H1 (cell line): Measurements from ENCODE around the gene FOSB. TPM values are rescaled to one million over a fixed set of nuclear protein-coding genes. Genes with fewer than 3 reads are reported as not detected.
A peak's percentile ranks its signal among the peaks of the same experiment; 100 is the strongest.

Experiments
- BRCA1 ChIP-seq: IDR thresholded peaks from 2 replicates; pipeline ENCODE4 v1.6.1; 2012; ENCODE audit warnings: low read depth, low read length, improper control_type of control experiment
- CREB1 ChIP-seq: IDR thresholded peaks from 2 replicates; pipeline ENCODE4 v1.6.1; 2012; ENCODE audit warnings: inconsistent platforms
- CTBP2 ChIP-seq: IDR thresholded peaks from 2 replicates; pipeline ENCODE4 v1.7.0; 2011; ENCODE audit warnings: borderline replicate concordance, mild to moderate bottlenecking, moderate library complexity, mixed read lengths, low read length; ENCODE audit not compliant: insufficient read depth, insufficient read length
- EGR1 ChIP-seq: IDR thresholded peaks from 2 replicates; pipeline ENCODE4 v1.6.1; 2011; ENCODE audit warnings: low read depth, low read length, borderline replicate concordance
- EP300 ChIP-seq, 2 experiments: IDR thresholded peaks; 1 replicate in 1 of 2; 2 replicates in 1 of 2; pipeline ENCODE4 v1.6.1; 2011 to 2012; ENCODE audit warnings: low read depth in 2 of 2, low read length in 2 of 2, mild to moderate bottlenecking in 2 of 2, borderline replicate concordance in 1 of 2, inconsistent platforms in 1 of 2, moderate library complexity in 1 of 2
- EZH2 ChIP-seq: fragments of 200-600 bp; sonication (generic); IDR thresholded peaks from 2 replicates; pipeline ENCODE4 v1.7.1; 2012; ENCODE audit warnings: low read depth, mild to moderate bottlenecking, moderate library complexity, low read length, inconsistent platforms; ENCODE audit not compliant: severe bottlenecking
- JUND ChIP-seq: IDR thresholded peaks from 2 replicates; pipeline ENCODE4 v1.6.1; 2011; ENCODE audit warnings: mild to moderate bottlenecking, improper control_type of control experiment, low read length
- KDM4A ChIP-seq: IDR thresholded peaks from one replicate; pipeline ENCODE4 v1.7.1; 2012; ENCODE audit warnings: low read depth, mild to moderate bottlenecking, moderate library complexity, low read length, inconsistent platforms; ENCODE audit not compliant: severe bottlenecking
- KDM5A ChIP-seq: fragments of 200-600 bp; IDR thresholded peaks from 2 replicates; pipeline ENCODE4 v1.7.1; 2012; ENCODE audit warnings: mild to moderate bottlenecking, low read length, inconsistent platforms, mixed read lengths
- NRF1 ChIP-seq: IDR thresholded peaks from 2 replicates; pipeline ENCODE4 v1.6.1; 2011; ENCODE audit warnings: mild to moderate bottlenecking, low read depth, low read length, improper control_type of control experiment
- PHF8 ChIP-seq: fragments of 200-600 bp; sonication (generic); conservative IDR thresholded peaks from 2 replicates; pipeline ENCODE4 v1.7.1; 2012; ENCODE audit warnings: low read depth, mild to moderate bottlenecking, inconsistent platforms, low read length, moderate library complexity
- RNF2 ChIP-seq: fragments of 200-900, 300-1000 bp; sonication (generic); IDR thresholded peaks from 2 replicates; pipeline ENCODE4 v1.7.1; 2016; ENCODE audit warnings: borderline replicate concordance, low read depth, mild to moderate bottlenecking, antibody characterized with exemption, low read length; ENCODE audit not compliant: poor library complexity, severe bottlenecking; ENCODE audit errors: missing control alignments
- SAP30 ChIP-seq: fragments of 300-600 bp; sonication (generic); IDR thresholded peaks from 2 replicates; pipeline ENCODE4 v1.7.1; 2012; ENCODE audit warnings: low read length, moderate library complexity, mild to moderate bottlenecking, inconsistent platforms; ENCODE audit not compliant: insufficient read depth, insufficient replicate concordance
- SP1 ChIP-seq: IDR thresholded peaks from 2 replicates; pipeline ENCODE4 v1.6.1; 2011; ENCODE audit warnings: low read depth, low read length
- SP2 ChIP-seq: IDR thresholded peaks from 2 replicates; pipeline ENCODE4 v1.6.1; 2012; ENCODE audit warnings: mild to moderate bottlenecking, low read length, inconsistent platforms
- TAF1 ChIP-seq: IDR thresholded peaks from 2 replicates; pipeline ENCODE4 v1.6.1; 2011; ENCODE audit warnings: mild to moderate bottlenecking, low read depth, low read length
- TAF7 ChIP-seq: optimal IDR thresholded peaks from 2 replicates; pipeline ENCODE3; 2011; ENCODE audit warnings: low read depth, mild to moderate bottlenecking, inconsistent platforms, low read length, moderate library complexity, borderline replicate concordance
- YY1 ChIP-seq: IDR thresholded peaks from 2 replicates; pipeline ENCODE4 v1.6.1; 2011; ENCODE audit warnings: low read depth, mild to moderate bottlenecking, low read length
- ZNF274 ChIP-seq: IDR thresholded peaks from 2 replicates; pipeline ENCODE4 v1.7.0; 2012; ENCODE audit warnings: low read length, borderline replicate concordance; ENCODE audit errors: extremely low read depth
- polyA plus RNA-seq, 7 experiments: library from polyadenylated mRNA; depleted of rRNA in 3 of 7; stranded (reverse) in 5 of 7; unstranded in 2 of 7; fragments of >200 nt in 5 of 7; fragments of 200-250 nt in 2 of 7; gene quantifications; 1 replicate in 5 of 7; 2 replicates in 1 of 7; 4 replicates in 1 of 7; pipeline versions ENCODE4 v1.2.1 to v1.2.3, GENCODE V29; 2011 to 2013; ENCODE audit warnings: missing spikeins in 2 of 7, mixed read lengths in 2 of 7
- total RNA-seq: library from RNA; stranded (reverse); fragmentation: NEBNext Ultra II Directional; extraction: Animal tissue kit (Norgen Biotek cat#: 25700); gene quantifications from 2 replicates; pipeline ENCODE4 v1.2.1, GENCODE V29; 2021
- TF ChIP-seq, protein P1 (sequence below): IDR thresholded peaks from 2 replicates; pipeline ENCODE4 v1.6.1; 2011; ENCODE audit warnings: low read length, improper control_type of control experiment
- TF ChIP-seq, protein P2 (sequence below): IDR thresholded peaks from 2 replicates; pipeline ENCODE4 v1.6.1; 2011; ENCODE audit warnings: low read depth, mild to moderate bottlenecking, low read length; ENCODE audit not compliant: insufficient read depth

FOSB gene
- total and polyA plus RNA-seq, 2 of the 8 experiments (the other 6 are each of a cell fraction or from before 2014, with no cell fraction given) = 0.44 to 2.7 TPM

DNA sequence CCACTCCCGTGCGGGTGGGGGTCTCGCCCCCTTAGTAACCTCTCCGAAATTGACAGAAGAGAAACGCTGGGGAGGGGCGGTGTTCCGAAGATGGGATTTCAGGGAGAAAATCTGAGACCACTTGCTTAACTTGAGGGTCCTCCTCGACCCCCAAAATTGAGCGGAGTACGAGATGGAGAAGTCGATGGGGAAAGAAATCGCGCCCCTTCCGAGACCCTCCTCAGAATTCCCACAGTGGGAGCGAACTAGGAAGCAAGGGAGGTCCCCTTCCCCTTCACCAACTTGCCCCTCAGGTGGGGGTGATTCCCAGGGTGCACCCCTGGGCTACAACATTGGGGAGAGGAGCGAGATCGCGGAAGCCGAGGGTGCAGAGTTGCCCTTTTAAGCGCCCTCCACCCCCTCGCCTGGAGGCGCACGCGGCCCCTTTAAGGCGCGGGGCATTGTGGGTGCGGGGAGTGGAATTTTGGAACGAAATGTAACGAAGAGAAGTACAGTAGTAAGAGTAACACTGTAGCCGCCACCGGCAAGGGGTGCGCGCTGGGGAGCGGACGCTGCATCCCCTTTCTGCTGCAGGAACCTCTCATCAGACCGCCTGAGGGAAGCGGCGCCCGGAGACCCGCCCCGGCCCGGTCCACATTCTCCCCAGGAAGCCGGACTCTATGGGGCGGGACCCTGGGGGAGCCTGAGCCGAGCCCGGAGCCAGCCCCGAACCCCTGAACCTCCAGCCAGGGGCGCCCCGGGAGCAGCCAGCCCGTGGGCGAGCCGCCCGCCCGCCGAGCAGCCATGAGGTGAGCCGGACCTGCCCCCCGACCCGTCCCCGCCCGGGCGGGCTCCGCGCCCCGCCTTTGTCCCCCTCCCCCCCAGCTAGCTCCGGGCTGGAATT lies 39.4 kb downstream of the FOSB start, which contains the start of gene VASP (continued):
- TF ChIP-seq KDM5A (no peak), SP1 (peak; percentile 61; the same call in 1 of the 2 replicates), SAP30 (no peak), NRF1 (no peak), KDM4A (peak; percentile 55), PHF8 (peak; percentile 56), YY1 (no peak), EGR1 (no peak; the same call in 1 of the 2 replicates), JUND (no peak), BRCA1 (no peak), CREB1 (peak; percentile 5; the same call in 1 of the 2 replicates), SP2 (no peak), ZNF274 (no peak), EZH2 (no peak), CTBP2 (no peak), TAF7 (peak; percentile 79), RNF2 (no peak), EP300 (IDR thresholded peaks at IDR 0.05; ENCODE audit: borderline replicate concordance in 1 of 2, low read depth in 2 of 2, low read length in 2 of 2) (no peak), TAF1 (peak; percentile 91)
- TF ChIP-seq, protein P1, sequence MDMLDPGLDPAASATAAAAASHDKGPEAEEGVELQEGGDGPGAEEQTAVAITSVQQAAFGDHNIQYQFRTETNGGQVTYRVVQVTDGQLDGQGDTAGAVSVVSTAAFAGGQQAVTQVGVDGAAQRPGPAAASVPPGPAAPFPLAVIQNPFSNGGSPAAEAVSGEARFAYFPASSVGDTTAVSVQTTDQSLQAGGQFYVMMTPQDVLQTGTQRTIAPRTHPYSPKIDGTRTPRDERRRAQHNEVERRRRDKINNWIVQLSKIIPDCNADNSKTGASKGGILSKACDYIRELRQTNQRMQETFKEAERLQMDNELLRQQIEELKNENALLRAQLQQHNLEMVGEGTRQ = no peak
- TF ChIP-seq, protein P2, sequence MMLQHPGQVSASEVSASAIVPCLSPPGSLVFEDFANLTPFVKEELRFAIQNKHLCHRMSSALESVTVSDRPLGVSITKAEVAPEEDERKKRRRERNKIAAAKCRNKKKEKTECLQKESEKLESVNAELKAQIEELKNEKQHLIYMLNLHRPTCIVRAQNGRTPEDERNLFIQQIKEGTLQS = no peak
